Vagina (tissue), 2 donors: ENCODE results near the gene ADCY5. TPM values are rescaled to one million over a fixed set of nuclear protein-coding genes. Genes with fewer than 3 reads are reported as not detected.

Experiments used
- DNase-seq, 2 donors: peaks; one replicate each; pipeline ENCODE4 v3.0.0-alpha.2; 2017; ENCODE audit errors: extremely low spot score in 2 of 2
- H3K27ac ChIP-seq: fragments of 200-600 bp; sonication (generic); one replicate; pipeline ENCODE4 v1.5.1; 2019
- H3K27me3 ChIP-seq: fragments of 200-600 bp; sonication (generic); one replicate; pipeline ENCODE4 v1.5.1; 2019
- H3K36me3 ChIP-seq, 2 donors: fragments of 200-600 bp; sonication (generic); one replicate each; pipeline ENCODE4 v1.5.1; 2017 to 2019
- H3K4me1 ChIP-seq: fragments of 200-600 bp; sonication (generic); one replicate; pipeline ENCODE4 v1.5.1; 2019
- H3K4me3 ChIP-seq, 2 donors: fragments of 200-600 bp; sonication (generic); 1 replicate in 1 of 2; 2 replicates in 1 of 2; pipeline ENCODE4 v1.5.1; 2016 to 2019
- H3K9me3 ChIP-seq: fragments of 200-600 bp; sonication (generic); one replicate; pipeline ENCODE4 v1.5.1; 2019
- CTCF ChIP-seq, 3 experiments: fragments of 450-650 bp in 2 of 3; fragments of 200-600 bp in 1 of 3; sonication (generic) in 1 of 3; IDR thresholded peaks; one replicate each; pipeline ENCODE4 v1.5.1; 2017 to 2019; ENCODE audit warnings: antibody characterized with exemption in 3 of 3, mild to moderate bottlenecking in 2 of 3, moderate library complexity in 2 of 3
- POLR2A ChIP-seq, 2 donors: fragments of 450-650 bp; IDR thresholded peaks; one replicate each; pipeline ENCODE4 v1.6.1; 2017; ENCODE audit warnings: antibody characterized with exemption in 2 of 2, mild to moderate bottlenecking in 2 of 2, moderate library complexity in 2 of 2
- POLR2AphosphoS5 ChIP-seq, 2 donors: sonication (generic); formaldehyde crosslinking; IDR thresholded peaks; one replicate each; pipeline ENCODE4 v1.9.0; 2017; ENCODE audit warnings: antibody characterized with exemption in 2 of 2, mild to moderate bottlenecking in 2 of 2, low read depth in 1 of 2; ENCODE audit not compliant: insufficient read depth in 1 of 2
- intact Hi-C: fragments of 100-400 bp; cut with DNase I; formaldehyde crosslinking; loops from one replicate; pipeline ENCODE4 v1.15.1; 2023
- total RNA-seq: library from RNA; depleted of rRNA; stranded (reverse); fragments of >200 nt; gene quantifications from one replicate; pipeline ENCODE4 v1.2.3, GENCODE V29; 2016

Gene ADCY5
- total RNA-seq, 1 donor from 2014 or later: 16.7 TPM

- intact Hi-C loops: no loop called here
- no peaks in the 10 kb centered on the region for H3K4me1 ChIP-seq
- no peaks in the 10 kb centered on the region for H3K36me3 ChIP-seq
- no peak for TF ChIP-seq CTCF (IDR thresholded peaks at IDR 0.05)
- no peak for TF ChIP-seq POLR2AphosphoS5 (IDR thresholded peaks at IDR 0.05; ENCODE audit: insufficient read depth in 1 of 2, low read depth in 1 of 2)
- TF ChIP-seq POLR2A (IDR thresholded peaks at IDR 0.05): no peak
- no peak for DNase-seq
- H3K4me3 ChIP-seq: no peak overlapping the region
- no peaks in the 10 kb centered on the region for H3K9me3 ChIP-seq
- H3K27me3 ChIP-seq: no peaks in the 10 kb centered on the region
- H3K27ac ChIP-seq: no peak overlapping the region
Observed at GRCh38 chr3:123439806-123440580, 8.9 kb downstream of the ADCY5 start.

GRCh38 chr3:123432832-123433523 is 15.9 kb downstream of the ADCY5 start:
- no peak for DNase-seq
- Histone ChIP-seq H3K9me3 (no peaks in the 10 kb centered on the region), H3K27me3 (no peaks in the 10 kb centered on the region), H3K4me3 (no peak overlapping the region), H3K4me1 (peaks cover 11% of the 10 kb centered on the region), H3K36me3 (no peaks in the 10 kb centered on the region), H3K27ac (no peak overlapping the region)
- intact Hi-C loops: no loop called here
- no peak for TF ChIP-seq CTCF (IDR thresholded peaks at IDR 0.05)
- no peak for TF ChIP-seq POLR2A (IDR thresholded peaks at IDR 0.05)
- TF ChIP-seq POLR2AphosphoS5 (IDR thresholded peaks at IDR 0.05; ENCODE audit: insufficient read depth in 1 of 2, low read depth in 1 of 2): no peak

- Histone ChIP-seq H3K4me1 (peaks cover 11% of the 10 kb centered on the region), H3K9me3 (no peaks in the 10 kb centered on the region), H3K27me3 (no peaks in the 10 kb centered on the region), H3K4me3 (no peak overlapping the region), H3K27ac (peak overlapping the region; percentile 11), H3K36me3 (no peaks in the 10 kb centered on the region)
- TF ChIP-seq CTCF (IDR thresholded peaks at IDR 0.05): no peak
- TF ChIP-seq POLR2A (IDR thresholded peaks at IDR 0.05): no peak
- TF ChIP-seq POLR2AphosphoS5 (IDR thresholded peaks at IDR 0.05; ENCODE audit: insufficient read depth in 1 of 2, low read depth in 1 of 2): no peak
- intact Hi-C loops: no loop called here
- DNase-seq: no peak
Observed at GRCh38 chr3:123431658-123432324, 17.1 kb downstream of the ADCY5 start.

- Histone ChIP-seq H3K27ac (no peak overlapping the region), H3K27me3 (no peaks in the 10 kb centered on the region), H3K4me1 (peaks cover 11% of the 10 kb centered on the region), H3K9me3 (no peaks in the 10 kb centered on the region), H3K36me3 (no peaks in the 10 kb centered on the region), H3K4me3 (no peak overlapping the region)
- TF ChIP-seq CTCF (IDR thresholded peaks at IDR 0.05) (no peak), POLR2AphosphoS5 (IDR thresholded peaks at IDR 0.05; ENCODE audit: insufficient read depth in 1 of 2, low read depth in 1 of 2) (no peak), POLR2A (IDR thresholded peaks at IDR 0.05) (no peak)
- intact Hi-C loops: no loop called here
- DNase-seq: no peak
Observed at GRCh38 chr3:123431007-123431657, 17.8 kb downstream of the ADCY5 start.
